ENCODE data around the gene AP3D1.

DNA sequence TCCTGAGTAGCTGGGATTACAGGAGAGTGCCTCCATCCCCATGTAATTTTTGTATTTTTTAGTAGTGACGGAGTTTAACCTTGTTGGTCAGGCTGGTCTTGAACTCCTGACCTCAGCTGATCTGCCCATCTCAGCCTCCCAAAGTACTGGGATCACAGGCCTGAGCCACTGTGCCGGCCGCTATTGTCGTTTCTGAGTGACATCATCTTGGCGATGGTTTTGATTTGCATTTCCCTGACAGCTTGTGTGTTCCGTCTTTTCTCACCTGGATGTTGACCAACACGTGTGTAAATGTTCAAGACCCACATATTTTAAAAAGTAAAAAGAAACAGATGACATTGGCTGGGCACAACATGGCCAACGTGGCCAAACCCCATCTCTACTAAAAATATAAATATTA is 87.5 kb downstream of the AP3D1 start:
- no peak for TF ChIP-seq POLR2AphosphoS5 (IDR thresholded peaks at IDR 0.05)
- TF ChIP-seq, protein P1, sequence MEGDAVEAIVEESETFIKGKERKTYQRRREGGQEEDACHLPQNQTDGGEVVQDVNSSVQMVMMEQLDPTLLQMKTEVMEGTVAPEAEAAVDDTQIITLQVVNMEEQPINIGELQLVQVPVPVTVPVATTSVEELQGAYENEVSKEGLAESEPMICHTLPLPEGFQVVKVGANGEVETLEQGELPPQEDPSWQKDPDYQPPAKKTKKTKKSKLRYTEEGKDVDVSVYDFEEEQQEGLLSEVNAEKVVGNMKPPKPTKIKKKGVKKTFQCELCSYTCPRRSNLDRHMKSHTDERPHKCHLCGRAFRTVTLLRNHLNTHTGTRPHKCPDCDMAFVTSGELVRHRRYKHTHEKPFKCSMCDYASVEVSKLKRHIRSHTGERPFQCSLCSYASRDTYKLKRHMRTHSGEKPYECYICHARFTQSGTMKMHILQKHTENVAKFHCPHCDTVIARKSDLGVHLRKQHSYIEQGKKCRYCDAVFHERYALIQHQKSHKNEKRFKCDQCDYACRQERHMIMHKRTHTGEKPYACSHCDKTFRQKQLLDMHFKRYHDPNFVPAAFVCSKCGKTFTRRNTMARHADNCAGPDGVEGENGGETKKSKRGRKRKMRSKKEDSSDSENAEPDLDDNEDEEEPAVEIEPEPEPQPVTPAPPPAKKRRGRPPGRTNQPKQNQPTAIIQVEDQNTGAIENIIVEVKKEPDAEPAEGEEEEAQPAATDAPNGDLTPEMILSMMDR (IDR thresholded peaks at IDR 0.05), result no peak
